Measurements from ENCODE around the gene PRR33. TPM values are rescaled to one million over a fixed set of nuclear protein-coding genes. Genes with fewer than 3 reads are reported as not detected.

The PRR33 gene
- total and polyA plus RNA-seq, 4 donors: not detected

GRCh38 chr11:1930462-1930830 is 38.8 kb upstream of the PRR33 start:
- H3K27me3 ChIP-seq (ENCODE audit: control insufficient read depth in 4 of 4, insufficient read depth in 4 of 4, low read length in 3 of 4): no peaks in the 10 kb centered on the region
- no peak overlapping the region for H3K4me3 ChIP-seq (ENCODE audit: low read depth in 1 of 3, low read length in 3 of 3)
- DNase-seq (ENCODE audit: low spot score): no peak
- H3K9me3 ChIP-seq (ENCODE audit: control insufficient read depth in 4 of 4, low read length in 3 of 4): no peaks in the 10 kb centered on the region
- no peak for TF ChIP-seq HNF4A (conservative IDR thresholded peaks at IDR 0.05)
- TF ChIP-seq GABPA (IDR thresholded peaks at IDR 0.05 in 1 of 2, conservative IDR thresholded peaks at IDR 0.05 in 1 of 2): no peak
- TF ChIP-seq NR2F2 (IDR thresholded peaks at IDR 0.05): no peak
- TF ChIP-seq FOXA2 (IDR thresholded peaks at IDR 0.05): no peak
- no peak for TF ChIP-seq ATF3 (IDR thresholded peaks at IDR 0.05)
- TF ChIP-seq RXRA (IDR thresholded peaks at IDR 0.05): no peak
- no peak for TF ChIP-seq EGR1 (IDR thresholded peaks at IDR 0.05; ENCODE audit: low read depth in 2 of 2)
- no peak for TF ChIP-seq FOXA1 (IDR thresholded peaks at IDR 0.05)
- no peak for TF ChIP-seq YY1 (IDR thresholded peaks at IDR 0.05)
- no peak for TF ChIP-seq JUND (IDR thresholded peaks at IDR 0.05)
- TF ChIP-seq CTCF (IDR thresholded peaks at IDR 0.05; ENCODE audit: low read depth, low read length, missing input control): no peak
- no peak for TF ChIP-seq REST (IDR thresholded peaks at IDR 0.05)
- TF ChIP-seq HNF4G (IDR thresholded peaks at IDR 0.05): no peak
- TF ChIP-seq TAF1 (conservative IDR thresholded peaks at IDR 0.05): no peak
- TF ChIP-seq ZBTB33 (IDR thresholded peaks at IDR 0.05): no peak
- no peak for TF ChIP-seq SP1 (IDR thresholded peaks at IDR 0.05)
- no peak for TF ChIP-seq RAD21 (IDR thresholded peaks at IDR 0.05)
- H3K27ac ChIP-seq (ENCODE audit: low read depth in 1 of 2, low read length in 2 of 2): no peak overlapping the region
- H3K36me3 ChIP-seq (ENCODE audit: control insufficient read depth in 4 of 4, insufficient read depth in 3 of 4, low read depth in 1 of 4, low read length in 3 of 4): no peaks in the 10 kb centered on the region
- 88% methylated on average over 9 of the region's 9 CpGs for WGBS
- no peak overlapping the region for H3K9ac ChIP-seq (ENCODE audit: low read depth in 1 of 2, low read length in 2 of 2)
- H3K4me1 ChIP-seq (ENCODE audit: control insufficient read depth in 4 of 4, insufficient read depth in 4 of 4, low read length in 3 of 4): no peaks in the 10 kb centered on the region
